Neural cell (in vitro differentiated cells): ENCODE measurements around the gene DCTN5. TPM values are rescaled to one million over a fixed set of nuclear protein-coding genes. Genes with fewer than 3 reads are reported as not detected.

Experiments used
- H2AFZ ChIP-seq: fragments of 200-600, 300-800 bp; sonication (generic), shearing (Covaris generic); 2 replicates; pipeline ENCODE4 v1.6.0; 2014; ENCODE audit warnings: low read depth, mild to moderate bottlenecking, antibody characterized with exemption, low read length, moderate library complexity
- H3F3A ChIP-seq: fragments of 200-600 bp; shearing (Covaris generic); 2 replicates; pipeline ENCODE4 v1.6.1; 2016; ENCODE audit warnings: mild to moderate bottlenecking, moderate library complexity, mixed read lengths, antibody characterized with exemption, low read length; ENCODE audit not compliant: insufficient read depth, poor library complexity, severe bottlenecking
- H3K27ac ChIP-seq: fragments of 200-600, 300-800 bp; sonication (generic), shearing (Covaris generic); 2 replicates; pipeline ENCODE4 v1.5.1; 2014; ENCODE audit warnings: mild to moderate bottlenecking, low read length, moderate library complexity
- H3K27me3 ChIP-seq: fragments of 300-800, 200-600 bp; sonication (generic), shearing (Covaris generic); 2 replicates; pipeline ENCODE4 v1.6.0; 2014; ENCODE audit warnings: mild to moderate bottlenecking, low read depth, low read length, moderate library complexity; ENCODE audit not compliant: insufficient read depth
- H3K36me3 ChIP-seq: fragments of 300-800, 200-600 bp; sonication (generic), shearing (Covaris generic); 2 replicates; pipeline ENCODE4 v1.5.1; 2014; ENCODE audit warnings: mild to moderate bottlenecking, antibody characterized with exemption, low read length, moderate library complexity; ENCODE audit not compliant: insufficient read depth
- H3K4me2 ChIP-seq: fragments of 300-800, 200-600 bp; sonication (generic), shearing (Covaris generic); 2 replicates; pipeline ENCODE4 v1.6.0; 2014; ENCODE audit warnings: mild to moderate bottlenecking, low read length
- H3K4me3 ChIP-seq: fragments of 300-800, 200-600 bp; sonication (generic), shearing (Covaris generic); 2 replicates; pipeline ENCODE4 v1.5.1; 2014; ENCODE audit warnings: mild to moderate bottlenecking, low read length, moderate library complexity
- H3K79me2 ChIP-seq: fragments of 200-600 bp; shearing (Covaris generic); replicated peaks from 2 replicates; pipeline ENCODE4 v1.6.0; 2014; ENCODE audit warnings: mild to moderate bottlenecking, low read length, moderate library complexity; ENCODE audit not compliant: insufficient read depth
- H3K9ac ChIP-seq: fragments of 300-800, 200-600 bp; sonication (generic), shearing (Covaris generic); 2 replicates; pipeline ENCODE4 v1.6.1; 2016; ENCODE audit warnings: mild to moderate bottlenecking, low read length, mixed read lengths
- H3K9me2 ChIP-seq: fragments of 200-600 bp; shearing (Covaris generic); 2 replicates; pipeline ENCODE4 v1.6.1; 2016; ENCODE audit warnings: mild to moderate bottlenecking, low read length, mixed read lengths; ENCODE audit not compliant: insufficient read depth
- H3K9me3 ChIP-seq: fragments of 200-600, 300-800 bp; sonication (generic), shearing (Covaris generic); 2 replicates; pipeline ENCODE4 v1.6.1; 2016; ENCODE audit warnings: mild to moderate bottlenecking, mixed run types, low read length, moderate library complexity, mixed read lengths
- H4K20me1 ChIP-seq: fragments of 200-600 bp; shearing (Covaris generic); 2 replicates; pipeline ENCODE4 v1.6.1; 2016; ENCODE audit warnings: mild to moderate bottlenecking, mixed run types; ENCODE audit not compliant: insufficient read depth
- EP300 ChIP-seq: fragments of 450-650 bp; conservative IDR thresholded peaks from 2 replicates; pipeline ENCODE4 v1.6.1; 2014; ENCODE audit warnings: antibody characterized with exemption, mild to moderate bottlenecking, moderate library complexity; ENCODE audit not compliant: poor library complexity, severe bottlenecking
- EZH2 ChIP-seq: fragments of 200-600, 300-800 bp; shearing (Covaris generic), sonication (generic); IDR thresholded peaks from 2 replicates; pipeline ENCODE4 v1.6.1; 2014; ENCODE audit warnings: antibody characterized with exemption, low read length, borderline replicate concordance, mild to moderate bottlenecking; ENCODE audit not compliant: insufficient read depth, poor library complexity, severe bottlenecking
- MXI1 ChIP-seq: fragments of 450-650 bp; conservative IDR thresholded peaks from 2 replicates; pipeline ENCODE4 v1.6.1; 2014; ENCODE audit warnings: antibody characterized with exemption, mild to moderate bottlenecking; ENCODE audit not compliant: poor library complexity, severe bottlenecking
- POLR2AphosphoS5 ChIP-seq: IDR thresholded peaks from 2 replicates; pipeline ENCODE4 v1.6.1; 2012
- RAD21 ChIP-seq: fragments of 450-650 bp; conservative IDR thresholded peaks from 2 replicates; pipeline ENCODE4 v1.6.1; 2014; ENCODE audit warnings: antibody characterized with exemption, mild to moderate bottlenecking, moderate library complexity
- REST ChIP-seq: IDR thresholded peaks from 2 replicates; pipeline ENCODE4 v1.6.1; 2012; ENCODE audit warnings: borderline replicate concordance
- SMC3 ChIP-seq: fragments of 450-650 bp; conservative IDR thresholded peaks from 2 replicates; pipeline ENCODE4 v1.6.1; 2014; ENCODE audit warnings: antibody characterized with exemption, mild to moderate bottlenecking, moderate library complexity; ENCODE audit not compliant: poor library complexity
- TAF1 ChIP-seq: IDR thresholded peaks from 2 replicates; pipeline ENCODE4 v1.6.1; 2012; ENCODE audit warnings: low read depth
- polyA minus RNA-seq: library from RNA; depleted of rRNA, polyadenylated mRNA; stranded (reverse); fragments of >200 nt; gene quantifications from 2 replicates; pipeline ENCODE4 v1.2.3, GENCODE V29; 2014
- polyA plus RNA-seq: library from polyadenylated mRNA; depleted of rRNA; stranded (reverse); fragments of >200 nt; gene quantifications from 2 replicates; pipeline ENCODE4 v1.2.3, GENCODE V29; 2014
- TF ChIP-seq, protein P1 (sequence below): fragments of 450-650 bp; IDR thresholded peaks from 2 replicates; pipeline ENCODE4 v1.5.1; 2014; ENCODE audit warnings: antibody characterized with exemption, mild to moderate bottlenecking, moderate library complexity; ENCODE audit not compliant: poor library complexity, severe bottlenecking

Gene DCTN5
- 63.7 and 65.8 TPM in 2 replicates for polyA plus RNA-seq
- polyA minus RNA-seq: 150 and 155 TPM in 2 replicates

DNA sequence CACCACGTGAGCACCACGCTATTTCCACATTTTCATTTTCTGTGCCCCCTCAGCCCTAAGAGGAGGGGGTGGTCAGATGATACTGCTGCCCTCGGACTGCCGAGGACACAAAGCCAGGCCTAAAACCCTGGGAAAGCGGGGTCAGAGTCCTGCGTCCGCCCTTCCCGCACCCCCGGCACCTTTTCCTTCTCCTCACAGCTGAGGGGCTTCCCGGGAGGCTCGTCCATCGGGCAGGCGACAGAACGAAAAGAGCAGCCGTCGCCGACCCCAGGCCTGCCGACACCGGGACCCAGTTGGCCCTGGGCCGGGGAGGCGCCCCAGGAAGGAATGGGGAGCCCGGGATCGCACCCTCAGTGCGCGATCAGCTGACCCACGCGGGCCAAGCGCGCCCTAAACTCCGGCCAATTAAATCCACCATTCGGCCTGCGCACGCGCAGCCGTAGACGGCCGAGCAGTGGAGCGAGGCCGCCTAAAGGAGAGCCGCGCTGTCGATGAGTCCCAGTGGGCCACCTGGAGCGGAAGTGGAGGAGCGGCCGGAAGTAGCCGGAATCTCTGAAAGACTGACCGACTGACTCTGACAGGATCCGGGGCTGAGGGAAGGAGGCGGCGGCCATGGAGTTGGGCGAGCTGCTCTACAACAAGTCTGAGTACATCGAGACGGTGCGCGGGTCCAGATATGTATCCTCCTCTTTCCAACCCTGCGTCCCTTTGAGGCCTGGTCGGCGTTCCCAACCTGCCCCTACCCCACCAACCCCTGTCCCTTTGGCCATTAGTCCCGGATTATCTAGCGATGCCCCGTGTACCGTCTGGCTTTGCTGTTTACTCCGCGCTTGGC is at the start of gene DCTN5, which contains the start of gene PALB2:
Gene DCTN5 (plus strand): TSS at position 536 of the 835 bp plus-strand sequence. CDS start 77 bp downstream, at position 613.
Gene PALB2 (minus strand): TSS at position 380 of the 835 bp plus-strand sequence. CDS start 153 bp downstream, at position 227.
- Histone ChIP-seq H3K4me2 (peak within 1 kb of the TSS; percentile 48), H2AFZ (peak within 1 kb of the TSS; percentile 97), H3K9ac (peak within 1 kb of the TSS; percentile 87), H3K36me3 (peaks cover 8% of the 10 kb centered on the region), H3K4me3 (peak within 1 kb of the TSS; percentile 90), H3F3A (no peaks in the 10 kb centered on the region), H4K20me1 (no peaks in the 10 kb centered on the region), H3K9me3 (no peaks in the 10 kb centered on the region), H3K27me3 (no peaks in the 10 kb centered on the region), H3K27ac (peak within 1 kb of the TSS; percentile 85), H3K79me2 (peaks cover 29% of the 10 kb centered on the region), H3K9me2 (no peaks in the 10 kb centered on the region)
- TF ChIP-seq EP300 (peak; percentile 27), SMC3 (peak; percentile 33), RAD21 (no peak), REST (peak; percentile 64), MXI1 (peak; percentile 96), POLR2AphosphoS5 (peak; percentile 89), TAF1 (peak; percentile 88), EZH2 (no peak)
- TF ChIP-seq, protein P1, sequence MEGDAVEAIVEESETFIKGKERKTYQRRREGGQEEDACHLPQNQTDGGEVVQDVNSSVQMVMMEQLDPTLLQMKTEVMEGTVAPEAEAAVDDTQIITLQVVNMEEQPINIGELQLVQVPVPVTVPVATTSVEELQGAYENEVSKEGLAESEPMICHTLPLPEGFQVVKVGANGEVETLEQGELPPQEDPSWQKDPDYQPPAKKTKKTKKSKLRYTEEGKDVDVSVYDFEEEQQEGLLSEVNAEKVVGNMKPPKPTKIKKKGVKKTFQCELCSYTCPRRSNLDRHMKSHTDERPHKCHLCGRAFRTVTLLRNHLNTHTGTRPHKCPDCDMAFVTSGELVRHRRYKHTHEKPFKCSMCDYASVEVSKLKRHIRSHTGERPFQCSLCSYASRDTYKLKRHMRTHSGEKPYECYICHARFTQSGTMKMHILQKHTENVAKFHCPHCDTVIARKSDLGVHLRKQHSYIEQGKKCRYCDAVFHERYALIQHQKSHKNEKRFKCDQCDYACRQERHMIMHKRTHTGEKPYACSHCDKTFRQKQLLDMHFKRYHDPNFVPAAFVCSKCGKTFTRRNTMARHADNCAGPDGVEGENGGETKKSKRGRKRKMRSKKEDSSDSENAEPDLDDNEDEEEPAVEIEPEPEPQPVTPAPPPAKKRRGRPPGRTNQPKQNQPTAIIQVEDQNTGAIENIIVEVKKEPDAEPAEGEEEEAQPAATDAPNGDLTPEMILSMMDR: no peak

- Histone ChIP-seq H3F3A (no peaks in the 10 kb centered on the region), H4K20me1 (no peaks in the 10 kb centered on the region)
Measured at GRCh38 chr16:23594186-23594585, 47.1 kb upstream of the DCTN5 start.

More at GRCh38 chr16:23594186-23594585, 47.1 kb upstream of the DCTN5 start:
- Histone ChIP-seq H3K36me3 (no peaks in the 10 kb centered on the region), H3K4me3 (no peak overlapping the region), H3K9ac (no peak overlapping the region), H3K79me2 (peaks cover 40% of the 10 kb centered on the region), H3K27ac (no peak overlapping the region), H2AFZ (no peak overlapping the region), H3K9me2 (no peaks in the 10 kb centered on the region), H3K9me3 (no peaks in the 10 kb centered on the region), H3K4me2 (no peak overlapping the region), H3K27me3 (no peaks in the 10 kb centered on the region)
- TF ChIP-seq EP300 (no peak), EZH2 (no peak), SMC3 (no peak), TAF1 (no peak), RAD21 (no peak)
- TF ChIP-seq, protein P1: no peak
